ENCODE results near the gene SFSWAP.
"Not testable (repeated sequence)": the region's sequence is repeated elsewhere in the genome, so short reads cannot be mapped to it uniquely, and the experiment has no call there.

SFSWAP gene

DNA sequence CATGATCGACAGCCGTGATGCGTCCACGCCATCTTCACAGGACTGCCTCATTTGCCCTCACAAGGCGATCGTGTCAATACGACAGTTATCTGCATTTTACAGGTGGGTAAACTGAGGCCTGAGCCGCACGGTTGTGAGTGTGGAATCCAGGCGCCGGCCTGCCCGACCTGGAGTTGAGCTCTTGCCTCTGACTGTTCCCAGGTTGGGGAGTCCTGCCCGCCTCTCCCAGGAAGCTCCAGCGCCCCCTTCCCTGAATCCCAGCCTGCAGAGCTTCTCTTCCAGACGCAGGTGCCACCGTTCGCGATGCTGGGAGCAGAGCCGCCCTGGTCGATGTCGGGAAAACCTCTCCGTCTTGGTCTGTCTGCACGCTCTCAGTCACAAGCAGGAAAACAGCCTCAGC is 31.1 kb upstream of the SFSWAP start:
- not testable (repeated sequence) for DNase-seq (ENCODE audit: low read depth)

DNA sequence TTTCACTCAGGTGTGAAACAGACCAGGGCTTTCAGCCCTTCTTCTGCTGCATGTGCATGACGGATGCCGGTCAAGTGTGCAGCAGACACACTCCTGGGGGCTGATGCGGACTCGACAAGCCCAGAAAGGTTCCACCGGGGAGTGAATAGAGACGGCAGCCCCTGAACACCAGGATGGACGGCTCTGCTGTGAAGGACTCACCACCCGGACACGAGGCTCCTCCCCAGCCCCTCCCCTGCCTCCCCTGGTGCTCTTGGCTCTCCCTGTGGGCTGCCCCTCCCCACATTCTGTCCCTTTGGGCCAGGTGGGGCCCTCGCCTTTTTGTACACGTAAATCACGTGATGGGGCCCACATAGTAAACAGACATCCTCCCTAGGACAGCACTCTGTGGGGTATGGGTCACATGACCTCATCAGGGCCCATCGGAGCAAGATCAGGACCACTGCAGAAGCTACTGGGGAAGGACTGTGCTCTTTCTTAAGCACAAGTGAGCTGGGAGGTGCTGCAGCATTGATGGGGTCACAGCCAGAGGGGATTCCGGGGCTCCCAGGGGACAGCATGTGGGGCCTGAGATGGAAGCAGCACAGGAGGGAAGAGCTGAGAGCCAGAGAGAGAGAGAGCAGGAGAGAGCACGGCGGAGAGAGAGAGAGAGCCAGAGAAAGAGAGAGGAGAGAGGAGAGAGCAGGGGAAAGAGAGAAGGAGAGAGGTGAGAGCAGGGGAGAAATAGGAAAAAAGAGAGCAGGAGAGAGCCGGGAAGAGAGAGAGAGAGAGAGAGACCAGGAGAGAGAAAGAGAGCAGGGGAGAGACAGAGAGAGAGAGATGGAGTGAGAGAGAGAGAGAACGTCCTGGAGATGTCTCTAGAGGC is 30.3 kb upstream of the SFSWAP start:
- DNase-seq (ENCODE audit: low read depth) = not testable (repeated sequence)

DNA sequence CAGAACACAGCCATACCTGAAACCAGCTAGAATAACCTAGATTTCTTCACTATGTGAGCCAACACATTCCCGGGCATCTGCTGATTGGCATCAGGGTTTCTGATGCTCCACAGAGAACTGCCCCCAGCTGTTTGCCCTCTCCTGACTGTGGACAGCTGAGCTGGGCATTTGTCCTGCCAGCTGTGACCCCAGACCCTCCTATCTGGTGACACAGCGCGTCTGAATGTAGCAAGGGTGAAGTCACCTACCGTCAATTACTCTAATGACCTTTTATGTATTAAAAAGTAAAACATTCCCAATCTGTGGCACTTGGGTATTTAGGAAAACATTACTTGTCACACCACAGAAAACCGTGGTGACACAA is 29.7 kb upstream of the SFSWAP start:
- DNase-seq (ENCODE audit: low read depth) = no peak

DNA sequence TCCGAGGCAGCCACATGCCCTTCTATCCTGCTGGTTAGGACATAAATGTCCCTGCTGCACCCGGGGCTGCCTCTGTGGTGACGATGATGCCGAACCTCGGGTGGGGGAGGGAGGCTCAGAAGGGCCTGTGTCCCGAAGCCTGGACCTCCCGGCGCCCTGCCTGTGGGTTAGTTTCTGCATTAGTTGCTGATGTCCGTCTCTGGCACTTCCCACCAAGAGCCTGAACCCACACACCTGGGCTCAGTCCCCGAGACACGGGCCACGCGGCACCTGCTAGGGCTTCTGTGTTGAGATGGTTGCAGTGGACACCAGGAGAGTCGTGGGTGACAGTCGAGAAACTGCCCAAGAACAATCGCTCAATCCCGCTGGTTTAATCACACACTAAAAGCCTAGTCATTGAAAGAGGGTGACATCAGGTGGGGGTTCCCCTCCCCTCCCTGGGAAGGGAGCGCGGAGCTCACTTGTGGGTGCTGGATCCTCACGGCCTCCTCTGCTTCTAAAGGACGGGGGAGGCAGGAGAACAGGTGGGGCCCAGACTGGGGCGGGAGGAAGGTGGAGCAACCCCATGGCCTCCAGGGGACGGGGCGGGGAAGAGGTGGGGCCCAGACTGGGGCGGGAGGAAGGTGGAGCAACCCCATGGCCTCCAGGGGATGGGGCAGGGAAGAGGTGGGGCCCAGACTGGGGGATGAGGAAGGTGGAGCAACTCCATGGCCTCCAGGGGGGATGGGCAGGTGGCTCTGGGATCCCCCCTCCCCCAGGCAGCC is 29.0 kb upstream of the SFSWAP start:
- not testable (repeated sequence) for DNase-seq (ENCODE audit: low read depth)

DNA sequence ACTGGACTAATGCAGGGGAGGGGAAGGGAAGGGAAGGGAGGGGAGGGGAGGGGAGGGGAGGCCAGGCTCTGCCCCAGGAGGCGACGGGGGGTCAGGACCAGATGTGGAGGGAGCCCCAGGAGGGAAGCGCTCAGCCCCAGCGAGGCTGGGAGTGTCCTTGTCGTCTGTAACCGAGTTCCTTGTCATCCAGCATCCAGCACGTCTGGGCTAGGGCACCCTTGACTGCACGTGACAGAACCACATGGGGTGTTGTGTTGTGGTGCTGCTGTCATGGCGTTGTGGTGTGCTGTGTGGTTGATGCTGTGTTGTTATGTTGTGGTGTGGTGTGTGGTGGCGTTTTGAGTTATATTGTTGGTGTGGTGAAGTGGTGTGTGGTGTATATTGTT is 28.4 kb upstream of the SFSWAP start:
- DNase-seq (ENCODE audit: low read depth) = no peak

DNA sequence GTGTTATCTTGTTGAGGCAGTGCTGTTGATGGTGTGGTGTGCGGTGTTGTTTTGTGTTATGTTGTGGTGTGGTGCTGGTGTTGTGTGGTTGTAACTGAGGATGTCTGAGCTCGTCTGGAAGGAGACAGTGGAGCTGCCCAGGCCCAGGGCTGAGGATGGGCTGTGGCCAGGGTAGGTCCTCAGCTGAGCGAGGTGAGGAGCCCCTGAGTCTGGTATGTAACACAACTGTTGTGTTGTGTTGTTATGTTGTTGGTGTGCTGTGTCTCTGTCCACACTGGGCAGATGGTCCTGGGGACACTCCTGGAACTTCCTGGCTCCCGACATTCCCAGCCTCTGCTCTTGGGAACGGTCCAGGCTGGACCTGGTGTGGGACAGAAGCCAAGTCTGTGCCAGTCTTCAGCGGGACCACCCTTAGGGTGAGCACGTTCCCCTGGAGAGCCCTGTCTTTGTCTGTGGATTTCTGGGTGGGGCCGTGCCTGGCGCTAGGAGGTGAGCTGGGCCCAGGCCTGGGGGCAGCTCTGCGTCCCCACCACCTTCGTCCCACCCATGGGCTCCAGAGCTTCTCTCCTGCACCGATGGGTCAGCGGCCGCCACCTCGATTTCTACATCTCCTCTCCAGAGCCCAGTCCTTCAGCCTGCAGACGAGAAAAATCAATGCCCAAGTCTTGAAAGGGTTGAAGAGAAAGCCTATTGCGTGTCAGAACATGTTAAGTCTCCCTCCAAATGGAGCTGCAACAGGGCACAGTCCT is 27.4 kb upstream of the SFSWAP start:
- DNase-seq (ENCODE audit: low read depth) = no peak

DNA sequence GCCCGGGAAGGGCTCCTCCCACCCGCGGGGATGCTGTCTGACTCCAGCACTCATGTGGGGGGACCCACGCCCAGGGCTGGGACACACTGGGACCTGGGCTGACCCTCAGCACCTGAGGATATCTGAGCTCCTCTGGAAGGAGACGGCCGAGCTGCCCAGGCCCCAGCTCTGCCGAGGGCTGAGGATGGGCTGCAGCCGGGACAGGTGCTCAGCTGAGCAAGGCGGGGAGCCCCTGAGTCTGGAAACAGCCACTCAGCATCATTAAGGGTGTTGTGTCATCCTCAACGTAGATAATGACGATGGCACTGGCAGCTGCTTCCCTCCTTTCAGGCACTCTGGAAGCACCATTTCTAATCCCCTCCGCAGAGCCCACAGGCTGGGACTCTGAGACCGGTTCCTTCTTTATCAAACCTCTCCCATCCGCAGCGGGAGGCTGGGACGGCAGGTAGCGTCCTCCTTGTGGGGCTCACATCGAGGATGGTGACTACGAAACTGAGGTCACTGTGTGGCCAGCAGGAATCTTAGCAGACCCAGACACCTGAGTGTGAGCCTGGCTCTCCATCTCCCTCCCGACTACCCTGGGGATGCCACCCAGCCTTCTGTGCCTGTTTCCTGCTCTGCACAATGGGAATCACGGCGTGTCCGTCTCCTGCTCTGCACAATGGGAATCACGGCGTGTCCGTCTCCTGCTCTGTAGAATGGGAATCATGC is 26.7 kb upstream of the SFSWAP start:
- no peak for DNase-seq (ENCODE audit: low read depth)

DNA sequence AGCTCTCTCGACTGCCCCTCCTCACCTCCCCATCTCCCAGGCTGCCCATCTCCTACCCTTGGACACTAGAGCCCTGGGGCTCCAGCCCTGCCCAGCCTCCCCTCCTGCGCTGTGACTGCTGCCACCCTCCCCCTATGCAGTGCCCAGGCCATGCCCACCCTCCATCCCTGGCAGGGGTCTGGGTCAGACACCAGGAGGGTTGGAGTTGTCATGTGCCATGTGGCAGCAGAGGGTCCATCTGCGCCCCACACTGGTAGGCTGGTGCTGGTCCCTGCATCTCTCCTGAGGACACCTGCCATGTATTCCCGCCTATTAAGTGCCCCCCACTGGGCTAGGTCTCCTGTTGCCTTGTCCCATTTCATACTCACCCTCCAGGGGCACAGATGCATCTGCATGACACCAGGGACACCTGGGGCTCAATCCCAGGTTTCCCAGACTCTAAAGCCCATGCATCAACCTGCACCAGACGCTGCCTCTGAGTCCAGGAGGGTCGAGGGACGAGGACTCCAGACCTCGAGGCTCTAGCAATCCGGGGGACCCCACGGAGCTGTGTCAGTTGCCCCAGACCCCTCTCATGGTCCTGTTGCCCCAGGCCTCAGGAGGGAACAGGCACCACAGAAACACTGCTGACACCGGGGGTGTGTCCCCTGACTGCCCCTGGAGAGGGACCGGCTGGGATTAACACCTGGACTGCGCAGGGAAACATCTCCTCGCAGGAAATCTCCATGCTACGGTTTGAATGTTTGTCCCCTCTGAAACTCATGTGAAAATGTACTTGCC is 23.4 kb upstream of the SFSWAP start:
- DNase-seq (ENCODE audit: low read depth) = no peak

DNA sequence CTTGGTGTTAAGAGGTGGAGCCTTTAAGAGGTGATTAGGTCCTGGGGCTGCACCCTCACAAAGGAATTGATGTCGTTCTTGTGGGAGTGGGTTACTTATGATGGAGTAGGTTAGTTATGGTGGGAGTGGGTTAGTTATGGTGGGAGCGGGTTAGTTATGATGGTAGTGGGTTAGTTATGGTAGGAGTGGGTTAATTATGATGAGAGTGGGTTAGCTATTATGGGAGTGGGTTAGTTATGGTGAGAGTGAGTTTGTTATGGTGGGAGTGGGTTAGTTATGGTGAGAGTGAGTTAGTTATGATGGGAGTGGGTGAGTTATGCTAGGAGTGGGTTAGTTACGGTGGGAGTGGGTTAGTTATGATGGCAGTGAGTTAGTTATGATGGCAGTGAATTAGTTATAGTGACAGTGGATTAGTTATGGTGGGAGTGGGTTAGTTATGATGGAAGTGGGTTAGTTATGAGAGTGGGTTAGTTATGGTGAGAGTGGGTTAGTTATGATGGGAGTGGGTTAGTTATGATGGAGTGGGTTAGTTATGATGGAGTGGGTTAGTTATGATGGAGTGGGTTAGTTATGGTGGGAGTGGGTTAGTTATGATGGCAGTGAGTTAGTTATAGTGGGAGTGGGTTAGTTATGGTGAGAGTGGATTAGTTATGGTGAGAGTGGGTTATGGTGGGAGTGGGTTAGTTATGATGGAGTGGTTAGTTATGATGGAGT is 22.6 kb upstream of the SFSWAP start:
- DNase-seq (ENCODE audit: low read depth) = no peak

DNA sequence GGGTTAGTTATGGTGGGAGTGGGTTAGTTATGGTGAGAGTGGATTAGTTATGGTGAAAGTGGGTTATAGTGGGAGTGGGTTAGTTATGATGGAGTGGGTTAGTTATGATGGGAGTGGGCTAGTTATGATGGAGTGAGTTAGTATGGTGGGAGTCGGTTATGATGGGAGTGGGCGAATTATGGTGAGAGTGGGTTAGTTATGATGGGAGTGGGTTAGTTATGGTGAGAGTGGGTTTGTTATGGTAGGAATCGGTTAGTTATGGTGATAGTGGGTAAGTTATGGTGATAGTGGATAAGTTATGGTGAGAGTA is 22.1 kb upstream of the SFSWAP start:
- no peak for DNase-seq (ENCODE audit: low read depth)

DNA sequence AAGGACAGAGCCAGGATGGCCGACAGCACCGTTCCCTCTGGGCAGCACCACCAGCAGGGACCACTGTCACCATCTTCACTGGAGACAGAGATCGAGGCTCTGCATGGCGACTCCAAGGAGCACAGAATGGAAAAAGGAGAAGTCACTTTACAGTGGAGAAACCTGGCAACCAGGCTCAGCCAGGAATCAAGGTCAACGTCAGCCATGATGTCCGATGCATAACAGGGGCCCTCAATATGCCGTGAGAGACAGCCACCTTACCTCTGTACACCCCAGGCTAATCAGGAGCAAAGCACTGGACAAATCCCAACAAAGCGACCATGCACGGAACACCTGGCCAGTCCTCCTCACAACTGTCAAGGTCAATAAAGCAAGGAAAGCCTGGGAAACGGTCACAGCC is 20.6 kb upstream of the SFSWAP start:
- DNase-seq (ENCODE audit: low read depth) = no peak

DNA sequence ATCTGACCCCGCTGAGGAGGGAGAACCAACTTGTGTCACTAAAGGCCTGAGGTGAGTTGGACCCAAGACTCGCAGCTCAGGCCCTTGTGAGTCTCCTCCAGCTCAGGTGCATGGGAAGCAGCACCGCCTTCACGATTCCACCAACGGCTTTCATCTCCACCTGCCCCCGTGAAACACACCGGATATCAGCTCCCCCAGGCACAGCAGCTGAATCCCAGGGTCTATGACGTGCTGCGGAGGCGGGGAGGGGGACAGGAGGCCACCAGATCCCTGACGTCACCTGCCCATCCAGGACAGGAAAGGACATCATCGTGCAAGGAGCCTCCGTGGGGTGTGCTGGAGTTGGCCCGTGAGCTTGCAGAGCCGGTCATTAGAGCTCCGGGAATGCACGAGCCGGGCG is 18.5 kb upstream of the SFSWAP start:
- no peak for DNase-seq (ENCODE audit: low read depth)

DNA sequence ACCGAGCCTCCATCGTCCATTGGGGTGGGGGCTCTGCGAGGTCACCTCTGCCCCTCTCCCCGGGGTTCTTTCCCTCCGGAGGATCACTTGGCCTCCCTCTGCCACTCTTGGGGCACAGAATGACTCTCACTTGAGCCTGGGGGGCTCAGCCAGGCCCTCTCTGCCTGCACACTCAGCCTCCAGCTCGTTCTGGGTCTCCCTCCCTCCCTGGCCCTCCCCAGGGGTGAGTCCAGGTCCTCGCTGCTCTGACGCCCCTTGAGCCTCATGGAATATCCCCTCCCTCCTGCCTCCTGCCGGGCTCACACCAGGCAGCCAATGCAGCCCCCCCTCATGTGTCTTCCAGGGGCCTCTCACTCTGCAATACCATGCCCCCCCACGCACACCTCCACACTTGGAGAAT is 17.7 kb upstream of the SFSWAP start:
- DNase-seq (ENCODE audit: low read depth) = no peak

DNA sequence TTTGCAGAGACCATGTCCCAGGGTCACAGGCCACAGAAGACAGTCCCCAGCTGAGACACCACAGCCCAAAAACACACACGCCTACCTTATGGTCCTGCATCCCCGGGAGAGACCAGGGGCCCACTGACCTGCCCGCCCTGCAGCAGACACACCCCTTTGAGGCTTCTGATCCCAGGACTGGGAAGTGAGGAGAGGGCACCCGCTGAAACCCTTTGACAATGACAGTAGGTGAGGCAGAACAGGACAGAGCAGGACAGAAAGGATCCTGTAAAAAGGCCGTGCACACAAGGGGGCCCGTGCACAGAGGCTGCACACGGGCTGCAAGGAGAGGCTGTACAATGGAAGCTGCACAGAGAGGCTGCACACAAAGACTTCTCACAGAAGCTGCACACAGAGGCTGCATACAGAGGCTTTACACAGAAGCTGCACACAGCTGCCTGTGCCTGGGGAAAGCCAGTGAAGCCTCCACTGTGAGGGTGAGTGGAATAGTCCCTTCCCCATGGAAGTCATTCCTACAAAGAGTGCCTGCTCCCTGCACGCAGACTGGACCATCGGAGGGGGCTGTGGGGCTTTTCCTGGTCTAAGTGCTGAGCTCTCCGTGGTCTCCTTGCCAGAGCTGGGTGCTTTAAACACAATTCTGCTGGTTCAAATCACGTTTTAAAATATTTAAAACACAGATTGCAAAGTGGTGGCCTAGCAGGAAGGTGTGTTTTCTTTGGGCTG is 16.6 kb upstream of the SFSWAP start:
- no peak for DNase-seq (ENCODE audit: low read depth)

DNA sequence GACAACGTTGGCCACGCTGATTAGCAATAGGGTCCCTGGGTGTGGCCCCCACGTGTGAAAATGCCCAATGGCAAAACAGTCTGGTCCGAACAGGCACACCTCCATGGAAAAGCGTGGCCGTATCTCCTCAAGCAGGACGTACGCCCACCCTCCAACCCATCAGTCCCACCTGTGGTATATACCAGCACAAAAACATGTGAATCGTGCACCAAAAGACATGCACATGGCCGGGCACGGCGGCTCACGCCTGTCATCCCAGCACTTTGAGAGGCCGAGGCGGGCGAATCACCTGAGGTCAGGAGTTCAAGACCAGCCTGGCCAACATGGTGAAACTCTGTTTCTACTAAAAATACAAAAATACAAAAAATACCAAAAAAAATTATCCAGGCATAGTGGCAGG is 14.9 kb upstream of the SFSWAP start:
- no peak for DNase-seq (ENCODE audit: low read depth)

DNA sequence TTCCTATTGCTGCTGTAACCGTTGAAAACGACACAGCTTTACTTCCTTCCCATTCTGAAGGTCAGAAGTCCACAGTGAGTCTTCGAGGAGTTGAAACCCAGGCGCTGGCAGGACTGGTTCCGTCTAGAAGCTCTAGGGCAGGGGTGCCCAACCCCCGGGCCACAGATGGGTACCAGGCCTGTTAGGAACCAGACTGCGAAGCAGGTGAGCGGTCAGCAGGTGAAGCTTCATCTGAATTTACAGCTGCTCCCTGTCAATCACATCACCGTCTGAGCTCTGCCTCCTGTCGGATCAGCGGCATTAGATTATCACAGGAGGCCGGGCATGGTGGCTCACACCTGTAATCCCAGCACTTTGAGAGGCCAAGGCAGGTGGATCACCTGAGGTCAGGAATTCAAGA is 12.6 kb upstream of the SFSWAP start:
- DNase-seq (ENCODE audit: low read depth) = no peak

DNA sequence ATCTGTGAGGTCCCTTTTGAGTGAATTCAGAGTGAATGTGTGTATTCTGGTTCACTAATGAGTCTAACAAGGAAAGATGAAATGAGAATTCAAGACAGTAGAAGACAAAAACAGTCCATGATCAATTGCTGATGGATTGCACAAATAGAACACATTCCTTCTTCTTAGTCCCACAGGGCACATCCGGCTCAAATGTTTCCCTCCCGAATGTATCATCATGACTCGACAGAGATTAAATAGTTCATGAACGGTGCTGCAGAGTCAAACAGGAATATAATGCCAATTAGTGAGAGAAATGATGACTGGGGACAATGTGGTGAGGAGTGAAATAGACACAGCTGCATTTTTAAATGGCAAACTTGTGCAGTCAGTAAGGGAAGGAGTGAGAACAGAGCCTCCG is 11.5 kb upstream of the SFSWAP start:
- DNase-seq (ENCODE audit: low read depth) = peak; percentile 16

DNA sequence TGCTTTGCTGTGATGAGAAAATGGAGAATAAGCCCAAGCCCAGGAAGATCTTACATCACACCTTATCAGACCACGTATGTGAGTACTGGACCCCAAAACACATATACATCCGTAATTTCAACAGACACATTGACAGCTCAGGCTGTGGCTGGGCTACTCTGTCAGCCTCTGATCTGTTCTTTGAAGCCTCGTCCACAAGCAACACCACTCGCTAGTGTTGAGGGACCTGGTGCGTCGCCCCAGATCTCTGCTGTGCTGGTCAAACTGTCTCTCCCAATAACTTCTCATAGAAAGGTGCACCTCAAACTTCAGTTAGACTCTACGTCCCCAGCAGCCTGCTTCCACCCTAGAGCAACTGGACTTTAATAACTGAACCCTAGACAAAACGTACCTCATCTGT is 10.6 kb upstream of the SFSWAP start:
- DNase-seq (ENCODE audit: low read depth) = no peak

DNA sequence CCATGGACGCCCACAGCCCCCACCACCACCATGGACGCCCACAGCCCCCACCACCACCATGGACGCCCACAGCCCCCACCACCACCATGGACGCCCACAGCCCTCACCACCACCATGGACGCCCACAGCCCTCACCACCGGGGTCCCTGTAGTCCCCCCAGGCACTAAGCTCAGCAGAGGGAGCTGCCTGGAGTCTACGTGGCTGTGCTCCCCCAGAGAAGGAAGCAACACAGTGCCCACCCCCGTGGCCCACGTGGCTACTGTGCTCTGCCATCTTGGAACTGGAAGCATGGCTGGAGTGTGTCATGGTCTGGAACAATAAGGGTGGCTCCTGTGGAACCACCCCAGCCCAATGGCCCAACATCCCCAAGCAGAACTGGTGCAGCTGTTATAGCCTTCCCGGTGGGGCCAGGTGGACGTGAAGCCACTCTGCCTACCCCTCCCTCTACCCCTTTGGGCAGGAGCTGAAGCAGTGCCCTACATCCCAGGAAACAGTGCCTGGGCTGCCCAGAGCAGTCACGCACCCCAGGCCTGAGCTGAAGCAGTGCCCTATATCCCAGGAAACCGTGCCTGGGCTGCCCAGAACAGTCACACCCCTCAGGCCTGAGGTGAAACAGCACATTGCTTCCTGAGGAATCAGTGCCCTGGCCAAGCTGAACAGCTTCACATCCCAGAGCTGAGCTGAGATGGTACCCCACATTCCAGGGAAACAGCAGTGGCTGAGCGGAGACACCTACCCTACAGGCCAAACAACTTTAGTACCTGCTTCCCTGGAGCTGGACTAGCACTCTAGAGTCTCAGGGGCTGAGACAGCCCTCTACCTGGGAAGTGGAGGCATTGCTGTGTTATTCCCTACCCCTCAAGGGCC is 9.0 kb upstream of the SFSWAP start:
- DNase-seq (ENCODE audit: low read depth) = no peak

DNA sequence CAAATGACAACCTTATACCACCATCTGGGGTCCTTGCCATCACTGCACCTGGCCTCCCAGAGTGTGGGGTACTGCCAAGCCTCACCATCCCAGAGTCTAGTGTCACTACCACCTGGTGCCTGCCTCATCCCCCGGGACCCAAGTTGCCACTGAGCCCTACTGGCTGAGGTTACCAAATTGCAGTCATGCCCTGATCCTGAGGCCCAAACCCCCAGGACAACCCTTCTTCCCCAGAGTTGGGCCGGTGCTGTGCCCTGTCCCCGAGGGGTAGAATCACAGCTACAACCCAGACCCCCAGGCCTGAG is 8.4 kb upstream of the SFSWAP start:
- DNase-seq (ENCODE audit: low read depth) = no peak

Measured in iris pigment epithelial cell (primary cell).